Naive thymus-derived CD4-positive, alpha-beta T cell (primary cell): ENCODE data around the gene LGALS4. TPM values are rescaled to one million over a fixed set of nuclear protein-coding genes. Genes with fewer than 3 reads are reported as not detected.
A peak's percentile ranks its signal among the peaks of the same experiment; 100 is the strongest.
"Not testable (repeated sequence)": the region's sequence is repeated elsewhere in the genome, so short reads cannot be mapped to it uniquely, and the experiment has no call there.

Source experiments
- ATAC-seq: fragments of 150-1000 bp; cut with Tn5 transposase; 2 replicates; pipeline ENCODE4 v1.10.0; 2021; ENCODE audit warnings: mild to moderate bottlenecking, moderate library complexity
- CTCF ChIA-PET: fragments of 350-600 bp; sonication (Branson Sonifier 250); formaldehyde crosslinking; loops from one replicate; lab custom pipeline; 2021; ENCODE audit warnings: antibody characterized with exemption; lab: Charles Lee
- POLR2A ChIA-PET: fragments of 350-600 bp; sonication (Branson Sonifier 250); formaldehyde crosslinking; loops from one replicate; lab custom pipeline; 2021; ENCODE audit warnings: antibody characterized with exemption, inconsistent platforms; lab: Charles Lee
- DNase-seq, 9 donors: peaks; one replicate each; pipeline versions ENCODE4 v3.0.0 to v3.0.0-alpha.2; 2020 to 2022; ENCODE audit warnings: mixed read lengths in 1 of 9
- H3K27ac ChIP-seq: one replicate; pipeline ENCODE4 v1.7.0; 2013; ENCODE audit warnings: mild to moderate bottlenecking, low read depth, low read length, moderate library complexity
- H3K27me3 ChIP-seq, 2 donors: one replicate each; pipeline ENCODE4 v1.7.0; 2013; ENCODE audit warnings: low read length in 2 of 2, mild to moderate bottlenecking in 2 of 2, moderate library complexity in 2 of 2; ENCODE audit not compliant: control insufficient read depth in 2 of 2, insufficient read depth in 2 of 2
- H3K36me3 ChIP-seq, 3 experiments: 1 replicate in 2 of 3; 2 replicates in 1 of 3; pipeline ENCODE4 v1.7.0; 2013; ENCODE audit warnings: low read length in 3 of 3, mild to moderate bottlenecking in 3 of 3, moderate library complexity in 1 of 3; ENCODE audit not compliant: insufficient read depth in 3 of 3, control insufficient read depth in 2 of 3
- H3K4me1 ChIP-seq, 2 donors: one replicate each; pipeline ENCODE4 v1.7.0; 2013; ENCODE audit warnings: low read length in 2 of 2, mild to moderate bottlenecking in 2 of 2, moderate library complexity in 1 of 2; ENCODE audit not compliant: control insufficient read depth in 2 of 2, insufficient read depth in 2 of 2
- H3K4me3 ChIP-seq: 2 replicates; pipeline ENCODE4 v1.7.0; 2013; ENCODE audit warnings: mild to moderate bottlenecking, low read length
- H3K9me3 ChIP-seq, 3 experiments: 1 replicate in 2 of 3; 2 replicates in 1 of 3; pipeline ENCODE4 v1.7.0; 2013; ENCODE audit warnings: low read length in 3 of 3; ENCODE audit not compliant: control insufficient read depth in 2 of 3
- H3K27ac Mint-ChIP-seq, 9 donors: one replicate each; pipeline ENCODE4 v1.8.0; 2020 to 2022; ENCODE audit warnings: mixed read lengths in 9 of 9, mild to moderate bottlenecking in 8 of 9, moderate library complexity in 5 of 9, inconsistent platforms in 2 of 9
- H3K27me3 Mint-ChIP-seq, 5 donors: one replicate each; pipeline ENCODE4 v1.8.0; 2021 to 2022; ENCODE audit warnings: mixed read lengths in 5 of 5, mild to moderate bottlenecking in 1 of 5
- H3K36me3 Mint-ChIP-seq, 5 donors: one replicate each; pipeline ENCODE4 v1.8.0; 2020 to 2022; ENCODE audit warnings: mixed read lengths in 5 of 5, mild to moderate bottlenecking in 3 of 5, inconsistent platforms in 1 of 5
- H3K4me1 Mint-ChIP-seq, 7 donors: one replicate each; pipeline ENCODE4 v1.8.0; 2020 to 2022; ENCODE audit warnings: mixed read lengths in 7 of 7, mild to moderate bottlenecking in 3 of 7, inconsistent platforms in 1 of 7
- H3K4me3 Mint-ChIP-seq, 10 donors: one replicate each; pipeline ENCODE4 v1.8.0; 2020 to 2022; ENCODE audit warnings: mild to moderate bottlenecking in 10 of 10, mixed read lengths in 10 of 10, moderate library complexity in 6 of 10, inconsistent platforms in 2 of 10
- H3K9me3 Mint-ChIP-seq, 11 donors: one replicate each; pipeline ENCODE4 v1.8.0; 2020 to 2022; ENCODE audit warnings: mixed read lengths in 11 of 11, mild to moderate bottlenecking in 4 of 11, inconsistent platforms in 1 of 11, moderate library complexity in 1 of 11
- intact Hi-C, 2 donors: fragments of 100-400 bp; cut with micrococcal nuclease; formaldehyde crosslinking; loops; one replicate each; pipeline ENCODE4 v1.15.1; 2023
- polyA plus RNA-seq, 2 donors: library from polyadenylated mRNA; unstranded; fragments of 300-500 nt; fragmentation: Illumina TruSeq; gene quantifications; one replicate each; pipeline ENCODE4 v1.2.3, GENCODE V29; 2021
- total RNA-seq, 6 experiments: library from RNA in 5 of 6; stranded (reverse) in 5 of 6; gene quantifications; 1 replicate in 5 of 6; 2 replicates in 1 of 6; pipeline ENCODE4 v1.2.3 and lab custom pipeline; 2021 to 2026

LGALS4 gene
- total and polyA plus RNA-seq, 7 experiments from 2014 or later = 0.13 to 9.8 (median 5.0) TPM

DNA sequence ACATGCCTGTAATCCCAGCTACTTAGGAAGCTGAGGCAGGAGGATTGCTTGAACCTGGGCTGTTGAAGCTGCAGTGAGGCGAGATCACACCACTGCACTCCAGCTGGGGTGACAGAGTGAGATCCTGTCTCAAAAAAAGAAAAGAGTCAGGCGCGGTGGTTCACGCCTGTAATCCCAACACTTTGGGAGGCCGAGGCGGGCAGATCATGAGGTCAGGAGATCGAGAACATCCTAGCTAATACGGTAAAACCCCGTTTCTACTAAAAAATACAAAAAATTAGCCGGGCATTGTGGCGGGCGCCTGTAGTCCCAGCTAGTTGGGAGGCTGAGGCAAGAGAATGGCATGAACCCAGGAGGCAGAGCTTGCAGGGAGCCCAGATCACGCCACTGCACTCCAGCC is 30.5 kb downstream of the LGALS4 start:
- DNase-seq, H3K9me3 ChIP-seq, H3K4me1 ChIP-seq, ATAC-seq, H3K27ac Mint-ChIP-seq, H3K4me3 ChIP-seq, POLR2A ChIA-PET, H3K4me1 Mint-ChIP-seq, intact Hi-C loops, H3K36me3 Mint-ChIP-seq, H3K27me3 ChIP-seq, H3K4me3 Mint-ChIP-seq, H3K9me3 Mint-ChIP-seq, H3K36me3 ChIP-seq, H3K27ac ChIP-seq, CTCF ChIA-PET: not testable (repeated sequence)
- peaks cover 0 to 27% (median 0%) of the 10 kb centered on the region in 5 donors for H3K27me3 Mint-ChIP-seq

DNA sequence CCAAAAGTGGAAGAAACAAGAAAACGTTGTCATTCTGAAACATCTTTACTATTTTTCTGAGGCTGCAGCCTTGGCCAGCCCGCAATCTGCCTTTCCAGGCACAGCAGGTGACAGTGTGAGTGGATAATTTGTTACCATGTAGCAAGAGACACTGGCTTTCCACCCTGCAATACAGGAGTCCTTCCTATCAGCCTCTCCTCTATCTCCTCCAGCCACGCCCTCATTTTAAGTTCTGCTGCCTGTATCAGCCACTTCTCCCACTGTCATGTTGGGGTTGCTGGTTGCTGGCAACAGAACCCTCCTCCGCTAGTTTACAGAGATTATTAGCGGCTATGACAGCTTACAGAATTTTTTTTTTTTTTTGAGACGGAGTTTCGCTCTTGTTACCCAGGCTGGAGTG is 31.7 kb downstream of the LGALS4 start:
- intact Hi-C loops = no loop called here
- no peak overlapping the region for H3K4me3 Mint-ChIP-seq
- Histone ChIP-seq H3K27ac (no peak overlapping the region), H3K9me3 (no peaks in the 10 kb centered on the region), H3K27me3 (no peaks in the 10 kb centered on the region), H3K36me3 (no peaks in the 10 kb centered on the region), H3K4me3 (no peak overlapping the region), H3K4me1 (no peaks in the 10 kb centered on the region)
- no peak for DNase-seq
- no peaks in the 10 kb centered on the region for H3K36me3 Mint-ChIP-seq
- peaks cover 0 to 27% (median 0%) of the 10 kb centered on the region in 5 donors for H3K27me3 Mint-ChIP-seq
- no peak for ATAC-seq
- H3K27ac Mint-ChIP-seq = no peak overlapping the region
- no peaks in the 10 kb centered on the region for H3K9me3 Mint-ChIP-seq
- H3K4me1 Mint-ChIP-seq = no peaks in the 10 kb centered on the region
- POLR2A ChIA-PET = no interaction called here
- CTCF ChIA-PET = no interaction called here

DNA sequence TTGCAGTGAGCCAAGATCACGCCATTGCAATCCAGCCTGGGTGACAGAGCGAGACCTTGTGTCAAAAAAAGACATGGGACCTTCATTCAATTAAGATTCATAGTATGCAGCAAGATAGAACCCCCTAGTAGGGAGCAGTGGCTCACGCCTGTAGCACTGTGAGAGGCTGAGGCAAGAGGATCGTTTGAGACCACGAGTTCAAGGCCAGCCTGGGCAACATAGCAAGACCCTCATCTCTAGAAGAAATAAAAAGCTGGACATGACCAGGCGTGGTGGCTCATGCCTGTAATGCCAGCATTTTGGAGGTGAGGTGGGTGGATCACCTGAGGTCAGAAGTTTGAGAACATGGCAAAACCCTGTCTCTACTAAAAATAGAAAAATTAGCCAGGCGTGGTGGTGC is 32.3 kb downstream of the LGALS4 start:
- H3K36me3 ChIP-seq = no peaks in the 10 kb centered on the region
- intact Hi-C loops = no loop called here
- no peaks in the 10 kb centered on the region for H3K9me3 Mint-ChIP-seq
- no peak overlapping the region for H3K4me3 ChIP-seq
- no peaks in the 10 kb centered on the region for H3K36me3 Mint-ChIP-seq
- no peak for DNase-seq
- peaks cover 0 to 27% (median 0%) of the 10 kb centered on the region in 5 donors for H3K27me3 Mint-ChIP-seq
- no peak overlapping the region for H3K27ac ChIP-seq
- no peak overlapping the region for H3K4me3 Mint-ChIP-seq
- H3K4me1 Mint-ChIP-seq = no peaks in the 10 kb centered on the region
- no peaks in the 10 kb centered on the region for H3K27me3 ChIP-seq
- CTCF ChIA-PET = no interaction called here
- no peaks in the 10 kb centered on the region for H3K4me1 ChIP-seq
- POLR2A ChIA-PET = no interaction called here
- peak overlapping the region in 1 of 9 donors; percentile 30 for H3K27ac Mint-ChIP-seq
- H3K9me3 ChIP-seq = no peaks in the 10 kb centered on the region
- no peak for ATAC-seq

DNA sequence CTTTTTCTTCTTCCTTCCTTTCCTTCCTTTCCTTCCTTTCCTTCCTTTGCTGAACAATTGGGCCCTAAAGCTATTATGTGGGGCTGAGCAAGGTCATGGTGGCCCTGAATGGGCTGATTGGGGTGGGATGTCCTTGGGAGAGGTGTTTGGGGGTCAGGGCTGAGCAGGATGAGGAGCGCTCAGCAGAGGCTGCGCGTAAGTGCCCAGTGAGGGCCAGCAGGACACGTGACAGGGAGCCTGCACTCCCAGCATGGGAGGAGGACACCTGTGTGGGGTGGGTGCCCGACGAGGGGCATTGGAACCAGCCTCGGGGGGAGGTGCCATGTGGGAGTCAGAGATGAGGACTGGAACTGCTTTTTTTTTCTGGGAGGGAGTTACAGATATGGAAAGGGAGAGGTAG is 34.0 kb downstream of the LGALS4 start:
- no peaks in the 10 kb centered on the region for H3K27me3 ChIP-seq
- H3K4me1 ChIP-seq = no peaks in the 10 kb centered on the region
- CTCF ChIA-PET = no interaction called here
- Mint-ChIP-seq H3K27ac (no peak overlapping the region), H3K27me3 (peaks cover 0 to 27% (median 0%) of the 10 kb centered on the region in 5 donors), H3K9me3 (no peaks in the 10 kb centered on the region), H3K4me3 (no peak overlapping the region), H3K4me1 (peaks cover 0 to 4% (median 0%) of the 10 kb centered on the region in 7 donors), H3K36me3 (no peaks in the 10 kb centered on the region)
- no peak overlapping the region for H3K4me3 ChIP-seq
- ATAC-seq (no peak), DNase-seq (no peak)
- POLR2A ChIA-PET = interaction anchor here (0.6 to 0.7 kb wide), 2 partner anchors 135 to 156 kb away, joined by 5 read pairs; no protein-coding TSS in a partner anchor
- intact Hi-C loops = no loop called here
- no peaks in the 10 kb centered on the region for H3K9me3 ChIP-seq
- no peaks in the 10 kb centered on the region for H3K36me3 ChIP-seq
- no peak overlapping the region for H3K27ac ChIP-seq

DNA sequence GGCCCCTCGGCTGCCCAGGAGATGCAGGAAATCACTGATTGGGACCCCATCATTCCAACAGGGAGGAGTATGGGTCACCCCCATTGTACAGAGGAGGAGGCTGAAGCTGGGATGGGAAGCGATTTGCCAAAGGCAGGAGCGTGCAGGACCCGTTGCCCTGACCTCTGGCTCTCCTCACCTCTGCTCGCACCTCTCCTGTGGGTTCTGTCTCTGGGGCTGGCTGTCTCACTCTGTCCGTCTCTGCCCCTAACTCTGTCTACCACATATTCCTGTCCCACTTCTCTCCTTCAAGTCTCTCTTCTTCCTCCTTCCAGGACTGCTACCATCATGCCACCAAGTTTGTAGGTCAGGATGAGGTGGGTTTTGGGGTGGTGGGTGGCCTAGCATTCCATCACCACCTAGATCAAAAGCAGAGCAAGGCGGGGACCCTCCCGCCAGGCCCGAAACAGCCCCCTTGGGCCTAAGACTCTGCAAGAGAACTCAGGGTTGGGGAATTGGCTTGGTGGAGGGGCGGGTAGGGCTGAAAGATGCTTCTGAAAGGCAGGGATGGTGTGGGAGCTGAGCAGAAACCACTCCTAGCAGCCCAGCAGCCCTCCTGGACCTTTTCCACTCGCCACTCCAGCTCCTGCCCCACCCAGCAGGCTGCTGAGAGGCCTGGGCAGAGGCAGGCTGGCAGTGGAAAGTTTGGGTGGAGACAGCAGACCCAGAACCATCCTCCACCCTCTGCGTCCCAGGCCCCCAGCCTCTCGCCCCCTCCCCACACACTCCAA is 38.4 kb downstream of the LGALS4 start:
- POLR2A ChIA-PET = no interaction called here
- Mint-ChIP-seq H3K36me3 (no peaks in the 10 kb centered on the region), H3K9me3 (no peaks in the 10 kb centered on the region), H3K4me3 (no peak overlapping the region), H3K4me1 (peaks cover 0 to 6% (median 3%) of the 10 kb centered on the region in 7 donors), H3K27me3 (peaks cover 0 to 7% (median 0%) of the 10 kb centered on the region in 5 donors), H3K27ac (peak overlapping the region in 1 of 9 donors; percentile 6)
- intact Hi-C loops = no loop called here
- DNase-seq (no peak), ATAC-seq (no peak)
- Histone ChIP-seq H3K9me3 (no peaks in the 10 kb centered on the region), H3K36me3 (no peaks in the 10 kb centered on the region), H3K27me3 (no peaks in the 10 kb centered on the region), H3K27ac (no peak overlapping the region), H3K4me1 (peaks cover 0 to 3% of the 10 kb centered on the region in 2 donors), H3K4me3 (no peak overlapping the region)
- CTCF ChIA-PET = interaction anchor here (0.6 to 1.0 kb wide), 2 partner anchors 18 to 68 kb away, joined by 3 read pairs; no protein-coding TSS in a partner anchor

DNA sequence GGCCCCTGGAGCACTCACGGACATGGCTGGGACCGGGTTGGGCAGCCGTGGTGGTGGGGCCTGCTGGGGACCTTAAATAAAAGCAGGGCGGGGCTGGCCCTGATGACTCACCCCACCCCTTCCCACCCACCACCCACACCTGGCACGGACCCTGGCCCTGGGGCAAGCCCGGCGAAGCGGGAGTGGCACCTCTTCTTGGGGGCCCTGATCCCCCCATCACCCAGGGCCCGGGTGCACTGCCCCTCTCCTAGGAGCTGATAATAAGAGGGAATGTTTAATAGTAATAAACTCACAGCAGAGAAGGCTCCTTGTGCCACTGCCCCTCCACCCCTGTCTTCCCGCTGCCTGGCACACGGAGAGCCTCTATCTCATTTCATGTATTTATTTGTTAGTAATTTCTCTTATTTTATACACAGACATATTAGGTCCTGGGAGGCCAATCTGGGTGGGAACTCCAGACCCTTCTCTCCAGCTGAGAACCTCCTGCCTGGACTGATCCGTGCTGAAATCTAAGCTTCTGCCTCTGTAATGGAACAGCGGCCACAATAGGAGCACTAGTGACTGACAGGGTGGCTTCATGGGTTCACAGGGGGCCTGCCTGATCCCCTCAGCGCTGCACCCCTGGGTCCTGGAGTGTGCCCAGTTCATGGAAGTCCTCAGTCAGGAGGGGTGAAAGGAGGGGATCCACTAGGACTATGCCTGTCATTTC is 39.1 kb downstream of the LGALS4 start, which contains the start of gene LGALS7:
Gene LGALS7, minus strand, starts transcription at position 49 of the 709 bp plus-strand sequence. Its CDS starts 25 bp downstream, at position 24.
- H3K36me3 Mint-ChIP-seq = no peaks in the 10 kb centered on the region
- Histone ChIP-seq H3K27ac (no peak within 1 kb of the TSS), H3K4me3 (no peak within 1 kb of the TSS), H3K36me3 (no peaks in the 10 kb centered on the region), H3K4me1 (peaks cover 0 to 5% of the 10 kb centered on the region in 2 donors), H3K27me3 (no peaks in the 10 kb centered on the region), H3K9me3 (no peaks in the 10 kb centered on the region)
- intact Hi-C loops = no loop called here
- peaks cover 0 to 9% (median 7%) of the 10 kb centered on the region in 7 donors for H3K4me1 Mint-ChIP-seq
- DNase-seq = no peak
- H3K9me3 Mint-ChIP-seq = no peaks in the 10 kb centered on the region
- peak within 1 kb of the TSS in 1 of 9 donors; percentile 6 for H3K27ac Mint-ChIP-seq
- peak within 1 kb of the TSS in 1 of 10 donors; percentile 48 for H3K4me3 Mint-ChIP-seq
- ChIA-PET CTCF (interaction anchor here (1.0 kb wide), 1 partner anchor 68 kb away, joined by 3 read pairs; no protein-coding TSS in a partner anchor), POLR2A (no interaction called here)
- no peak for ATAC-seq
- H3K27me3 Mint-ChIP-seq = peaks cover 0 to under 1% (median 0%) of the 10 kb centered on the region in 5 donors
